ENCODE measurements around the gene SRP9.
A peak's percentile ranks its signal among the peaks of the same experiment; 100 is the strongest.
"Not testable (repeated sequence)": the region's sequence is repeated elsewhere in the genome, so short reads cannot be mapped to it uniquely, and the experiment has no call there.

Gene SRP9

DNA sequence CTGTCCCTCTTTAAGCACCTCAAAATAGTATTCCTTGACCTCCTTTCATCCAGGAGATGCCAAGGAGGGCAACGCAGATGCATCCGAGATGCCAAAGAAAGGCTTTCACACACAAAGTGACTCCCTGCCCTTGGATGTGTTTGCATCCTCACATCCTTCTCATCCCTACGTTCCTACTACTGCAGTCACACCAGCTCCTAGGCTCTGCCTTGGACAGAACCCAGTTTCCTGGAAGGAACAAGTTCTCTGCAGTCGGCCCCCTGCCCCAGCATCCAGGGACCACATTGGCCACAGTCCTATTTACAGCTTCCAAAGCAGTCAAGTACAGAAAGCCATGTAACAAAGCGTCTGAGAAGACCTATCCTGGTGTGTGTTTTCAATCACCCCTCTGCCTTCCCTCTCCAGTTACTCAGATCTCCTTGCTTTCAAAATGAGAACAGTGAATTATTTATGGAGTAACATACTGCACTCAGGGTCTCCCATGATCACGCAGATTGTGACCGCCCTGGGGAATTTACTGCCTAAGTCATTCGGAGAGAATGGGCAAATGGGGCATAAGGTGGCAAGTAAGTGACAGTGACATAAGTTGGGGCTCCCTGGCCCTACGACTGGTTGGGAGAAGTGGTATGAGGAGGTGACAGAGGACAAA lies 21.8 kb upstream of the SRP9 start:
- no peak for DNase-seq (ENCODE audit: low read depth in 2 of 2)

DNA sequence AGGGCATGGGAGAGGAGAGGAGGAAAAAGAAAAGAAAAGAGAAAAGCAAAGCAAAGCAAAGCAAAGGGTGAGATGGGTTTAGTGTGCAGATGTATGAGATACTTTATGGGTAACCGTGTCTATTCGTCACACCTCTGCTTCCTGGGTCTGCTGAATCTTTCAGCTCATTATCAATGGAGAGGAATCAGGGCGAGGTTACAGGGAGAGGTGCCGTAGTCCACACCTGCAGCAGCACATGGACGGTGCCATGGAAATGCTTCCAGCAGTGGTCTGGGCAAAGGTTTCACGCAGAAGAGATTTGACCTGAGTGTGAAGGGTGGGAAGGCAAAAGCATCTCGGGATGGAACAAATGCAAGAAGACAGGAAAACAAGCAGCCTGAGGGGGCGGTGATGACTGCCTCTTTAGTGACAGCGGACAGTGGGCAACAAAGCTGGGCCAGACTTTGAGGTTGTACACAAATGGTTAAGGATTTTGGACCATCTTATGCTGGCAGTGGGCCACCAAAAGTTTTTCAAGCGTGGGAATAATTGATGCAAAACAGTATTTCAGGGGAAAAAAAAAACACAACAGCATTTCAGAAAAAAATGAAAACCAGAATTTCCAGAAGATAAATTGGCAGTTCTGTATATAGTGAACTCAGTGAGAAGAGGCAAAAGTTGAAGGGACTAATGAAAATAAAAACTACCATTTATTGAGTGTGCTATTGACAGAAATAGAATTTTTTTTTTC lies 19.5 kb upstream of the SRP9 start:
- no peak for DNase-seq (ENCODE audit: low read depth in 2 of 2)

DNA sequence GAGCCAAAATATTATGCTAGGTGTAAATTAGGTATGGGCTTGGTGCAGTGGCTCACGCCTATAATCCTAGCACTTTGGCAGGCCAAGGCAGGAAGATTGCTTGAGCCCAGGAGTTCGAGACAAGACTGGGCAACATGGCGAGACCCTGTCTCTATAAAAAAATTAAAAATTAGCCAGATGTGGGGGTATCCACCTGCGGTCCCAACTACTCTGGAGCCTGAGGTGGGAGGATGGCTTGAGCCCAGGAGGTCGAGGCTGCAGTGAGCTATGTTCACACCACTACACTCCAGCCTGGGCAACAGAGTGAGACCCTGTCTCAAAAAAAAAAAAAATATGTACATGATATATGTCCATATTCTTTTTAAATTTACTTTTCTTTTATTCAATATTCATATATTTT lies 17.7 kb upstream of the SRP9 start:
- not testable (repeated sequence) for DNase-seq (ENCODE audit: low read depth in 2 of 2)

DNA sequence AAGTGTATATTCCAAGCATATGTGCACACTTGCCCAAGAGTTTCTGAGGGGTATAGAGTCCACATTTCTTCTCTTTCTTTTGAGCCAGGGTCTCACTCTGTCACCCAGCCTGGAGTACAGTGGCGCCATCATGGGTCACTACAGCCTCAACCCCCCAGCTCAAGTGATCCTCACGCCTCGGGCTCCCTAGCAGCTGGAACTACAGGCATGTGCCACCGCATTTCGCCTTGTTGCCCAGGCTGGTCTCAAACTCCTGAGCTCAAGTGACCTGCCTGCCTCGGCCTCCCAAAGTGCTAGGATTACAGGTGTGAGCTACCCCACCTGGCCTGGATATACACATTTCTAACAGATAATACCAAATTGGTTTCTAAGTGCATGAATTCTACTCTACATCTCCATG lies 17.1 kb upstream of the SRP9 start:
- DNase-seq (ENCODE audit: low read depth in 2 of 2) = no peak

- not testable (repeated sequence) for DNase-seq (ENCODE audit: low read depth in 2 of 2)
Observed at GRCh38 chr1:225761395-225761794, 16.2 kb upstream of the SRP9 start.

DNA sequence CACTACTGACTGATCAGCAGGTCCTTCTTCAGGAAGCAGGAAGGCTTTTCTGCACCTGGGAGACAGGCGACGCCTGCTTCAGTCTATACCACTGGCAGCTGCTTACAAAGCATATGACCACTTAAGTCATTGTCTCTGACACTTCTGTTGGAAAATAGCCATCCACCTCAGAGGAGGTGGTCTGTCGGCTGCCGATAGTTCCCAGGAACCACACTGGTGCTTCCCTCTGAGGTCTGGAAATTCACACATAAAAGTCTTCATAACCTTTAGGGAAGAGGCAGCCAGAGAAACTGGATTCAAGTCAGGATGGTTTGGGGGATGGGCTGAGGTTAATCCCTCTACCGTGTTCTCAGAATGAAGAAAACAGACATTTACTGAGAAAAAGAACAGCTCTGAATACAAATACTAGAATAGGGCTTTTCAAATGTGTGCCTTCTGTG lies 15.6 kb upstream of the SRP9 start:
- no peak for DNase-seq (ENCODE audit: low read depth in 2 of 2)

GRCh38 chr1:225762444-225762843 lies 15.2 kb upstream of the SRP9 start:
- no peak for DNase-seq (ENCODE audit: low read depth in 2 of 2)

GRCh38 chr1:225763716-225764548 lies 13.7 kb upstream of the SRP9 start:
- DNase-seq (ENCODE audit: low read depth in 2 of 2) = no peak

- DNase-seq (ENCODE audit: low read depth in 2 of 2) = no peak
Observed at GRCh38 chr1:225765982-225766674, 11.5 kb upstream of the SRP9 start.

DNA sequence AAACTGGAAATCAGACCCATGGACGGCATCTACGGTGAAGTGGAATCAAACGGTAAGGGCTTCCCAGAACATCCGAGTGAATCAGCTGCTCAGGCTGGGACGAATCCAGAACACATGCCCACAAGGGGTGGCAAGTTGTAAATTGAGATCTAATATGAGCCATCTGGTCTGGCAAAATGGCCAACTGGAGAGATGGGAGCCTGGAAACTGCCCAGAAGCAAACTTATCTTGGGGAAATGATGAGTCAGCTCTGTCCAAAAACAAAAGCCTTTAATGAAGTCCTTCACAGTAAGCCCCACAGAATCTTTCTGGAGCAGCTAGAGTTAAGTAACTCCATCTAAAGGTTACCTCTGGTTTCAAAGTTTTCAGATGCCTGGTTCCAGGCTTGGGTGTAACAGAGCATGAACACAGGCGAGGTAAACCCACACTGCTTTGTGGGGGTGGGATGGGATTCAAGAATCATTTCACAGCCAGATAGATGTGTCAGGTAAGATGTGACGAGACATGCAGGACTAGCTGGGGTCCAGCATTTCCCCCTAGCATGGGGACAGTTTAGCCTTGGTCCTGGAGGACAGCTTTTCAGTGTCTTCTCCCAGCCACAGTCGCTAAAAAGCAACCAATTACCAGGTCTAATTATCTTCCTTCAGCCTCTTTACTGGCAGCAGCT lies 10.5 kb upstream of the SRP9 start:
- DNase-seq (ENCODE audit: low read depth in 2 of 2) = no peak

DNA sequence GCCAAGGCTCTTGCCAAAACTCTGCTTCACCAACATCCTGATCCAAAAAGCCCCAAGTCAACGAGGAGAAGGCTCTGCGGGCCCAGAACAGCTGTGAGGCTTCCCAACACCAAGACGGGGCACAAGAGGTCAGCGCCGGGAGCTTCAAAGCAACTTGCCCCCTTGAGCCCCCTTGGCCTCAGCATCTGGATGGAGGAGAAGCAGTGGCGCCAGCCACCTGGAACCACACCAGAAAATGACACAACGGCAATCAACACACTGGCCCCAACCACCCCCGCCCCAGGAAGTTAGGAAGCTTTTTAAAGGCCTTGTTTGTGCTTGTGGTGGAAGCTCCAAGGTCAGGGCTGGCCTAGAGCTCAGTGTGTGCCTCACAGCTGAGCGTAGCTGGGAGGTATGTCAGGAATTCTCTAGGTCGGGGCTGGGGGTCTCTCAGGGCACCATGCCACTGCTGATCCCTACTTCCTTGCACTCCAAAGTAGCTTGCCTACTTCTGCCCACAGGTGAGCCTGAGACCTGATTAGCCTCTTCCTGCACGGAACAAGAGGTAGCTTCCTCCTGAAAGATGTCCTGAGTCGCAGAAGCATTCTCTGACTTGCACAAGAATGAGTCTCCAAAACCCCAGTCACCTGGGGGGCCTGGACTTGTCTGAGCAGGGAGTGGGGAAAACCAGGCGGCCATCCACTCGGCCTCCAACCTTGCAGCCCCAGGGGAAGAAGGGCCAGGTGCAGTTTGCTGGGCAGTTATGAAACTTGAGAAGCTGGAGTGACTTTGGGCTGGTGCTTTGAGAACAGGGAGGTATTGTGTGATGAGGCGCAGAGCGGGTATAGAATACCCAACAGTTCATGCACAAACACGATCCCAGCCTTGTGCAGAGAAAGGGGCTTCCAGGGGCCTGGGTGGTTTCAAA lies 9.7 kb upstream of the SRP9 start:
- DNase-seq (ENCODE audit: low read depth in 2 of 2) = no peak

GRCh38 chr1:225768662-225769426 lies 8.8 kb upstream of the SRP9 start:
- no peak for DNase-seq (ENCODE audit: low read depth in 2 of 2)

GRCh38 chr1:225769687-225770086 lies 7.9 kb upstream of the SRP9 start:
- no peak for DNase-seq (ENCODE audit: low read depth in 2 of 2)

GRCh38 chr1:225770561-225771248 lies 6.9 kb upstream of the SRP9 start:
- no peak for DNase-seq (ENCODE audit: low read depth in 2 of 2)

- no peak for DNase-seq (ENCODE audit: low read depth in 2 of 2)
Observed at GRCh38 chr1:225771661-225772322, 5.8 kb upstream of the SRP9 start.

DNA sequence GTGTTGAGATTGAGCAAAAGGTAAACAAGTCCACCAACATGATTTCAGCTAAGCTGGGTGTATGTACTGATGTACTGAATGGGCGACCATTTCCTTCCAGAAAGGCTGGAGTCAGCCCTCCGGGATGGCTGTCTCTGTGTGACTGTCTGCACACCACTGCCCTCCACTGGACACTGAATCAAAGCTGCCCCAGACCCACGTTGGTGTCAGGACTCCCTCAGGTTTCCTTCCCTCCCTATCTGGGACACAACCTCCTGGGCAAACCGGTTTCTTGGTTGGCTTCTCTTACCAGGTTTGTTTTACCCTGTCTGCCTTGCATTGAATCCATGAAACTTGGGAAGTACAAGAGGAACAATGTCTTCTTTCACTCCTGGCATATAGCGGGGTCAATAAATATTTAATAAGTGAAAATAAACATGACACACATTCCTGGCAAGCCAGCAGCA lies 5.3 kb upstream of the SRP9 start:
- DNase-seq (ENCODE audit: low read depth in 2 of 2) = peak; percentile 7 to 26

DNA sequence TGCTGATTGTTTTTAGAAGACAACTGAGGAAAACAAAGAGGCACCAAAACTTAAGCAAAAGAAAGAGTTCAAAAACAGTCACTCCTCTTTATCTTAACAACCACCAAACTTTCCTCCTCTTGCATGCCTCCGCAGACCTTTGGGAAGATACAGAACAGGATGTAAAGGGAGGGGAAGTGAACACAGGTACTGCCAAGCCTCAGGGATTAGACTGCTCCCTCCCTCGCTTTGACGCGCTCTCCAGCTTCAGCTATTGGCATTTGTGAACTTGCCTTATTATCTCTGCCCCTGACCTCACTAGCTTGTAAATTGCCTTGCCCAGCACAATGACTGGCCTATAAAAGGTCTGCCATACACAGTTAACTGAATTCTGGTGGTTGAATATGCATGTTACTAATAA lies 4.8 kb upstream of the SRP9 start:
- no peak for DNase-seq (ENCODE audit: low read depth in 2 of 2)
